ENCODE results near the gene SYNDIG1L. TPM values are rescaled to one million over a fixed set of nuclear protein-coding genes. Genes with fewer than 3 reads are reported as not detected.

Gene SYNDIG1L
- total RNA-seq, 2 experiments from 2014 or later: not detected

GRCh38 chr14:74413627-74414026 lies 12.4 kb downstream of the SYNDIG1L start:
- Histone ChIP-seq H3K36me3 (ENCODE audit: insufficient read depth, low read length) (no peaks in the 10 kb centered on the region), H3K4me1 (ENCODE audit: insufficient read depth, low read length) (no peaks in the 10 kb centered on the region), H3K9me3 (ENCODE audit: control insufficient read depth in 1 of 2, insufficient read depth in 1 of 2, low read length in 2 of 2) (peaks cover 0 to 3% of the 10 kb centered on the region in 2 experiments), H3K27ac (ENCODE audit: low read depth in 1 of 2, low read length in 2 of 2) (no peak overlapping the region), H3K27me3 (ENCODE audit: control insufficient read depth in 1 of 2, insufficient read depth in 2 of 2, low read length in 2 of 2) (peaks cover 8 to 10% of the 10 kb centered on the region in 2 experiments), H3K4me3 (ENCODE audit: low read length) (no peak overlapping the region)
- no peaks in the 10 kb centered on the region for H3K36me3 Mint-ChIP-seq (ENCODE audit: low read depth)
- ChIA-PET POLR2A (no interaction called here), CTCF (no interaction called here)
- H3K9me3 Mint-ChIP-seq: no peaks in the 10 kb centered on the region
- no peak overlapping the region for H3K27ac Mint-ChIP-seq
- no peaks in the 10 kb centered on the region for H3K4me1 Mint-ChIP-seq (ENCODE audit: low read depth)
- H3K4me3 Mint-ChIP-seq: no peak overlapping the region
- DNase-seq: no peak
- ATAC-seq (ENCODE audit: poor library complexity): no peak
- no peak for TF ChIP-seq CTCF (IDR thresholded peaks at IDR 0.05)
- peaks cover 32% of the 10 kb centered on the region for H3K27me3 Mint-ChIP-seq
- intact Hi-C loops (cut with DNase I, micrococcal nuclease): no loop called here

GRCh38 chr14:74412753-74413152 lies 13.3 kb downstream of the SYNDIG1L start:
- H3K4me1 ChIP-seq (ENCODE audit: insufficient read depth, low read length): no peaks in the 10 kb centered on the region
- Mint-ChIP-seq H3K4me1 (ENCODE audit: low read depth) (no peaks in the 10 kb centered on the region), H3K9me3 (no peaks in the 10 kb centered on the region), H3K27ac (no peak overlapping the region), H3K36me3 (ENCODE audit: low read depth) (no peaks in the 10 kb centered on the region), H3K4me3 (no peak overlapping the region), H3K27me3 (peaks cover 32% of the 10 kb centered on the region)
- CTCF ChIA-PET: no interaction called here
- H3K36me3 ChIP-seq (ENCODE audit: insufficient read depth, low read length): no peaks in the 10 kb centered on the region
- no peak overlapping the region for H3K27ac ChIP-seq (ENCODE audit: low read depth in 1 of 2, low read length in 2 of 2)
- DNase-seq (no peak), ATAC-seq (ENCODE audit: poor library complexity) (no peak)
- intact Hi-C loops (cut with DNase I, micrococcal nuclease): no loop called here
- no peak for TF ChIP-seq CTCF (IDR thresholded peaks at IDR 0.05)
- H3K4me3 ChIP-seq (ENCODE audit: low read length): no peak overlapping the region
- peaks cover 0 to 3% of the 10 kb centered on the region in 2 experiments for H3K9me3 ChIP-seq (ENCODE audit: control insufficient read depth in 1 of 2, insufficient read depth in 1 of 2, low read length in 2 of 2)
- H3K27me3 ChIP-seq (ENCODE audit: control insufficient read depth in 1 of 2, insufficient read depth in 2 of 2, low read length in 2 of 2): peaks cover 8 to 10% of the 10 kb centered on the region in 2 experiments
- POLR2A ChIA-PET: no interaction called here

- H3K36me3 Mint-ChIP-seq (ENCODE audit: low read depth): no peaks in the 10 kb centered on the region
- H3K4me1 Mint-ChIP-seq (ENCODE audit: low read depth): no peaks in the 10 kb centered on the region
- H3K9me3 Mint-ChIP-seq: no peaks in the 10 kb centered on the region
- H3K4me3 Mint-ChIP-seq: no peak overlapping the region
- H3K36me3 ChIP-seq (ENCODE audit: insufficient read depth, low read length): no peaks in the 10 kb centered on the region
- peaks cover 0 to 3% of the 10 kb centered on the region in 2 experiments for H3K27me3 ChIP-seq (ENCODE audit: control insufficient read depth in 1 of 2, insufficient read depth in 2 of 2, low read length in 2 of 2)
- TF ChIP-seq CTCF (IDR thresholded peaks at IDR 0.05): no peak
- H3K9me3 ChIP-seq (ENCODE audit: control insufficient read depth in 1 of 2, insufficient read depth in 1 of 2, low read length in 2 of 2): peaks cover 0 to 3% of the 10 kb centered on the region in 2 experiments
- DNase-seq: no peak
- POLR2A ChIA-PET: no interaction called here
- H3K4me3 ChIP-seq (ENCODE audit: low read length): no peak overlapping the region
- CTCF ChIA-PET: no interaction called here
- H3K27ac Mint-ChIP-seq: no peak overlapping the region
- no peaks in the 10 kb centered on the region for H3K4me1 ChIP-seq (ENCODE audit: insufficient read depth, low read length)
- H3K27ac ChIP-seq (ENCODE audit: low read depth in 1 of 2, low read length in 2 of 2): no peak overlapping the region
- no peak for ATAC-seq (ENCODE audit: poor library complexity)
- H3K27me3 Mint-ChIP-seq: peaks cover 32% of the 10 kb centered on the region
- intact Hi-C loops (cut with DNase I, micrococcal nuclease): no loop called here
These were observed 14.3 kb downstream of the SYNDIG1L start for GRCh38 chr14:74411671-74412070.

Data from CD4-positive, alpha-beta T cell (primary cell).